MM.1S (cell line): Measurements from ENCODE around the gene ZNF121.

Experiments
- CTCF ChIP-seq: fragments of 300-600 bp; sonication (generic); IDR thresholded peaks from 2 replicates; pipeline ENCODE4 v1.5.1; 2016; ENCODE audit warnings: antibody characterized with exemption, low read length, mixed read lengths
- EZH2 ChIP-seq: fragments of 300-600 bp; sonication (generic); optimal IDR thresholded peaks from 2 replicates; pipeline ENCODE3; 2017; ENCODE audit warnings: low read depth, mild to moderate bottlenecking, antibody characterized with exemption, low read length, mixed read lengths
- EZH2phosphoT487 ChIP-seq: fragments of 300-600 bp; sonication (generic); IDR thresholded peaks from 2 replicates; pipeline ENCODE4 v1.6.1; 2018; ENCODE audit warnings: antibody characterized with exemption, low read length

DNA sequence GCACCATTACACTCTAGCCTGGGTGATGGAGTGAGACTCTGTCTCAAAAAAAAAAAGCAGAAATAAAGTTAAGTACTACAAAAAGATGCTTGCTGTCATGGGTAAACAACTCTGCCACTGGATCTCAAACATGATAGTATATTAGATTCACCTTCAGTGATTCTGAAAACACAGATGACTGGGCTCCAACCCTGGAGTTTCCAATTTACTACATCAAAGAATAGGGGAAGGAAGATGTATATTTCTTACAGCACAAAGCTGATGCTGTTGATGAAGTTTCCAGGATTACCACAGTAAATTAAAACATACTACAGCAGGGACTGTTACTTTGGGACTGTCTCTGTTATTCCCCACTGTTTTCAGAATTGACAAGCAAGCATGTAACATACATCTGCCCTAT, 31.5 kb upstream of the ZNF121 start:
- no peak for TF ChIP-seq CTCF
- TF ChIP-seq EZH2 = no peak
- no peak for TF ChIP-seq EZH2phosphoT487
